ENCODE results near the gene MMP28.

DNA sequence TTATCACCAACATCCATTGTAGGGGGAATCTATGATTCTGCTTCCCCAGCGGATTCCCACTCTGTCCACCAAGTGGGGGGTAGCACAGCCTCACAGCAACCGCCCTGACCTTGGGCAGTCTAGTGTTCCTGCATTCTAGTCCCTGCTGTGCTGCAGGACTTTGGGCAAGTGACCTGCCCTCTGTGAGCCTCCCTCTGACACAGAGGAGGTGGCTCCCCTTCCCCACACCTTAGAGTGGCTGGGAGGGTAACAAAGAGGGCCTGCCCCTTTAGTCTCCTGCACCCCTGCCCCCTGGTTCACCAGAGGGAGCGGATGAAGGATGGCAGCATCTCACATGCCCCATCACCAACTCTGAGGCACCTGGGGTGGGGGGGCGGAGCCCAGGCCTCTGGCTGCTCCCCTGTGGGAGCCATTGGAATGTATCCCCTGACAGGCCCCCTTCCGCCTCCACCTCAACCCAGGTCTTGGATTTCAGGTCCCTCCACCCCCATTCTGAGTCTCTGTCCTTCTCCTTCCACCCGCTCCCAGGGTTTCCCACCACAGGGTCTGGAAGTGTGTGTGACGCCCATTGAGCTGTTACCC, 52.5 kb downstream of the MMP28 start:
- TF ChIP-seq, protein P1, sequence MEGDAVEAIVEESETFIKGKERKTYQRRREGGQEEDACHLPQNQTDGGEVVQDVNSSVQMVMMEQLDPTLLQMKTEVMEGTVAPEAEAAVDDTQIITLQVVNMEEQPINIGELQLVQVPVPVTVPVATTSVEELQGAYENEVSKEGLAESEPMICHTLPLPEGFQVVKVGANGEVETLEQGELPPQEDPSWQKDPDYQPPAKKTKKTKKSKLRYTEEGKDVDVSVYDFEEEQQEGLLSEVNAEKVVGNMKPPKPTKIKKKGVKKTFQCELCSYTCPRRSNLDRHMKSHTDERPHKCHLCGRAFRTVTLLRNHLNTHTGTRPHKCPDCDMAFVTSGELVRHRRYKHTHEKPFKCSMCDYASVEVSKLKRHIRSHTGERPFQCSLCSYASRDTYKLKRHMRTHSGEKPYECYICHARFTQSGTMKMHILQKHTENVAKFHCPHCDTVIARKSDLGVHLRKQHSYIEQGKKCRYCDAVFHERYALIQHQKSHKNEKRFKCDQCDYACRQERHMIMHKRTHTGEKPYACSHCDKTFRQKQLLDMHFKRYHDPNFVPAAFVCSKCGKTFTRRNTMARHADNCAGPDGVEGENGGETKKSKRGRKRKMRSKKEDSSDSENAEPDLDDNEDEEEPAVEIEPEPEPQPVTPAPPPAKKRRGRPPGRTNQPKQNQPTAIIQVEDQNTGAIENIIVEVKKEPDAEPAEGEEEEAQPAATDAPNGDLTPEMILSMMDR (IDR thresholded peaks at IDR 0.05) = no peak
- TF ChIP-seq POLR2A (IDR thresholded peaks at IDR 0.05) = no peak
